A549 (cell line): Measurements from ENCODE around the gene SHC4. TPM values are rescaled to one million over a fixed set of nuclear protein-coding genes. Genes with fewer than 3 reads are reported as not detected.

Source experiments
- ATAC-seq, 2 experiments: fragments of 200-7000 bp in 1 of 2; fragments of >200 bp in 1 of 2; cut with Nextera tagmentation in 1 of 2; cut with Tn5 transposase in 1 of 2; 3 replicates each; pipeline versions ENCODE4 v1.8.0 to v1.9.1; 2018 to 2020; ENCODE audit warnings: mild to moderate bottlenecking in 1 of 2, moderate library complexity in 1 of 2
- CTCF ChIA-PET: fragments of 300-600 bp; sonication (Branson Sonifier 250); formaldehyde crosslinking; extraction: SDS; loops from one replicate; lab custom pipeline; 2021; ENCODE audit warnings: antibody characterized with exemption, inconsistent platforms; lab: Yijun Ruan, JAX
- POLR2A ChIA-PET: fragments of 350-600 bp; formaldehyde crosslinking; extraction: SDS; loops from one replicate; lab custom pipeline; 2021; ENCODE audit warnings: antibody characterized with exemption, inconsistent platforms; lab: Yijun Ruan, JAX
- DNase-seq, 2 experiments: peaks; one replicate each; pipeline versions ENCODE4 v3.0.0 to v3.0.0-alpha.2; 2011 to 2016; ENCODE audit warnings: low read depth in 1 of 2, low spot score in 1 of 2
- FAIRE-seq: peaks from 2 replicates; lab custom pipeline; 2011; peaks lifted over from hg19 to GRCh38; lab: Jason Lieb, UNC
- H3K27ac ChIP-seq, 2 experiments: fragments of >200 bp; sonication (Bioruptor Twin); formaldehyde crosslinking; 3 replicates each; pipeline ENCODE4 v1.5.1; 2016 to 2017
- H3K4me1 ChIP-seq: fragments of >200 bp; sonication (Bioruptor Twin); formaldehyde crosslinking; 3 replicates; pipeline ENCODE4 v1.6.1; 2016
- H3K4me2 ChIP-seq: fragments of >200 bp; sonication (Bioruptor Twin); formaldehyde crosslinking; 3 replicates; pipeline ENCODE4 v1.6.1; 2016
- H3K4me3 ChIP-seq: fragments of >200 bp; sonication (Bioruptor Twin); formaldehyde crosslinking; 3 replicates; pipeline ENCODE4 v1.5.1; 2016
- H3K9me3 ChIP-seq: fragments of >200 bp; sonication (Bioruptor Twin); formaldehyde crosslinking; 3 replicates; pipeline ENCODE4 v1.6.1; 2016
- BCL3 ChIP-seq: fragments of >200 bp; sonication (Bioruptor Twin); formaldehyde crosslinking; IDR thresholded peaks from 3 replicates; pipeline ENCODE4 v1.6.1; 2016
- CBX2 ChIP-seq: fragments of 200-600 bp; sonication (generic); IDR thresholded peaks from 2 replicates; pipeline ENCODE4 v1.6.1; 2016; ENCODE audit warnings: low read depth, mild to moderate bottlenecking, borderline replicate concordance
- CBX8 ChIP-seq: fragments of 200-600 bp; sonication (generic); IDR thresholded peaks from 2 replicates; pipeline ENCODE4 v1.6.1; 2016
- CEBPB ChIP-seq, 2 experiments: fragments of >200 bp in 1 of 2; sonication (Bioruptor Twin) in 1 of 2; formaldehyde crosslinking in 1 of 2; IDR thresholded peaks; 2 replicates each; pipeline ENCODE4 v1.6.1; 2012 to 2016
- CHD4 ChIP-seq: fragments of 200-600 bp; sonication (generic); IDR thresholded peaks from 2 replicates; pipeline ENCODE4 v1.6.1; 2016; ENCODE audit warnings: antibody characterized with exemption, mild to moderate bottlenecking, borderline replicate concordance
- ELK1 ChIP-seq: fragments of 150-350 bp; IDR thresholded peaks from 2 replicates; pipeline ENCODE4 v1.6.1; 2014; ENCODE audit warnings: low read depth, mild to moderate bottlenecking, low read length
- ESRRA ChIP-seq: fragments of 150-350 bp; IDR thresholded peaks from 2 replicates; pipeline ENCODE4 v1.6.1; 2014; ENCODE audit warnings: mild to moderate bottlenecking, low read length, borderline replicate concordance
- FOSL2 ChIP-seq, 2 experiments: fragments of 450-650 bp in 1 of 2; fragments of >200 bp in 1 of 2; sonication (Bioruptor Twin) in 1 of 2; formaldehyde crosslinking; IDR thresholded peaks; 2 replicates each; pipeline versions ENCODE4 v1.5.0 to v1.6.1; 2016 to 2020; ENCODE audit warnings: mild to moderate bottlenecking in 1 of 2, moderate library complexity in 1 of 2
- HDAC2 ChIP-seq: fragments of 200-600 bp; sonication (generic); IDR thresholded peaks from 2 replicates; pipeline ENCODE4 v1.6.1; 2016
- HEYL ChIP-seq: fragments of 250-450 bp; sonication (Bioruptor Pico); IDR thresholded peaks from 2 replicates; pipeline ENCODE4 v1.8.0; 2021; ENCODE audit warnings: mild to moderate bottlenecking, moderate library complexity
- HOXA7 ChIP-seq: fragments of 250-450 bp; sonication (Bioruptor Pico); IDR thresholded peaks from 2 replicates; pipeline ENCODE4 v1.5.0; 2020; ENCODE audit warnings: mild to moderate bottlenecking, moderate library complexity
- JUN ChIP-seq, 2 experiments: fragments of >200 bp; sonication (Bioruptor Twin); formaldehyde crosslinking; IDR thresholded peaks; 2 replicates in 1 of 2; 3 replicates in 1 of 2; pipeline ENCODE4 v1.6.1; 2016 to 2017
- JUNB ChIP-seq: fragments of >200 bp; sonication (Bioruptor Twin); formaldehyde crosslinking; IDR thresholded peaks from 2 replicates; pipeline ENCODE4 v1.6.1; 2016
- KDM5A ChIP-seq: fragments of 200-600 bp; sonication (generic); IDR thresholded peaks from 2 replicates; pipeline ENCODE4 v1.6.1; 2016; ENCODE audit warnings: antibody characterized with exemption, mild to moderate bottlenecking
- MAFK ChIP-seq: fragments of 450-650 bp; IDR thresholded peaks from 2 replicates; pipeline ENCODE4 v1.6.1; 2014; ENCODE audit not compliant: partially characterized antibody
- MAX ChIP-seq: IDR thresholded peaks from 2 replicates; pipeline ENCODE4 v1.6.1; 2012
- MYC ChIP-seq: IDR thresholded peaks from 2 replicates; pipeline ENCODE4 v1.6.1; 2012; ENCODE audit warnings: mild to moderate bottlenecking, inconsistent platforms, low read length, improper control_type of control experiment, borderline replicate concordance
- NFE2L2 ChIP-seq: fragments of 150-350 bp; conservative IDR thresholded peaks from 2 replicates; pipeline ENCODE4 v1.6.1; 2014; ENCODE audit warnings: low read length
- NR3C1 ChIP-seq: fragments of >200 bp; sonication (Bioruptor Twin); formaldehyde crosslinking; IDR thresholded peaks from 3 replicates; pipeline ENCODE4 v1.6.1; 2017
- POLR2A ChIP-seq: IDR thresholded peaks from 2 replicates; pipeline ENCODE4 v1.6.1; 2012; ENCODE audit warnings: mild to moderate bottlenecking, low read length
- POLR2AphosphoS2 ChIP-seq: conservative IDR thresholded peaks from 2 replicates; pipeline ENCODE4 v1.6.1; 2012; ENCODE audit warnings: low read length, improper control_type of control experiment, inconsistent platforms
- RNF2 ChIP-seq: fragments of 200-600 bp; sonication (generic); IDR thresholded peaks from 2 replicates; pipeline ENCODE4 v1.6.1; 2016; ENCODE audit warnings: low read depth, mild to moderate bottlenecking, antibody characterized with exemption, moderate library complexity, borderline replicate concordance
- SMC3 ChIP-seq: fragments of >200 bp; sonication (Bioruptor Twin); formaldehyde crosslinking; IDR thresholded peaks from 3 replicates; pipeline ENCODE4 v1.6.1; 2018; ENCODE audit warnings: inconsistent platforms
- ZC3H11A ChIP-seq: fragments of 450-650 bp; IDR thresholded peaks from 2 replicates; pipeline ENCODE4 v1.6.1; 2014; ENCODE audit warnings: antibody characterized with exemption, mild to moderate bottlenecking
- ZNF302 ChIP-seq: fragments of 250-450 bp; sonication (Bioruptor Pico); IDR thresholded peaks from 2 replicates; pipeline ENCODE4 v1.9.0; 2021; ENCODE audit warnings: inconsistent platforms, mild to moderate bottlenecking, moderate library complexity
- WGBS: methylation state at CpG from one replicate; pipeline ENCODE4 v1.1.6; 2017; ENCODE audit errors: missing lambda C conversion rate; 5-methylcytosine and 5-hydroxymethylcytosine counted together
- polyA plus RNA-seq, 4 experiments: library from polyadenylated mRNA; depleted of rRNA in 3 of 4; stranded (reverse); fragments of >200 nt; fragmentation: RNase III in 1 of 4; extraction: RNeasy Plus Mini Kit Qiagen cat#74134 plus additional on column Dnase treatment in 1 of 4; gene quantifications; 2 replicates in 3 of 4; 3 replicates in 1 of 4; pipeline ENCODE4 v1.2.3, GENCODE V29; 2011 to 2017
- TF ChIP-seq, protein P1 (sequence below): fragments of 200-600 bp; sonication (generic); IDR thresholded peaks from 2 replicates; pipeline ENCODE4 v1.6.1; 2016; ENCODE audit warnings: antibody characterized with exemption, mild to moderate bottlenecking, moderate library complexity
- TF ChIP-seq, protein P2 (sequence below): fragments of 250-450 bp; sonication (Bioruptor Pico); IDR thresholded peaks from 2 replicates; pipeline ENCODE4 v1.5.0; 2021; ENCODE audit warnings: mild to moderate bottlenecking, moderate library complexity, borderline replicate concordance

SHC4 gene
- polyA plus RNA-seq, 2 of the 4 experiments (the other 2 are of a cell fraction): 0.08 to 0.16 TPM

- ATAC-seq (peak; percentile 66 to 71), FAIRE-seq (no peak), DNase-seq (no peak)
- POLR2A ChIA-PET: interaction anchor here (1.5 to 2.4 kb wide), 2 partner anchors 13 to 85 kb away, joined by 9 to 16 read pairs; partner anchors contain the start of gene EID1
- CTCF ChIA-PET: interaction anchor here (0.9 to 6.8 kb wide), 8 partner anchors 15 to 601 kb away, joined by 3 to 144 read pairs (median 4); no protein-coding TSS in a partner anchor
- TF ChIP-seq MAX (no peak), NFE2L2 (no peak), CHD4 (no peak), FOSL2 (IDR thresholded peaks at IDR 0.05) (no peak), FOSL2 (CRISPR knock-in tag; IDR thresholded peaks at IDR 0.05) (no peak), MYC (no peak), POLR2A (no peak), KDM5A (no peak), CEBPB (IDR thresholded peaks at IDR 0.05) (no peak), HOXA7 (CRISPR knock-in tag) (no peak), HEYL (no peak)
- no peaks in the 10 kb centered on the region for H3K9me3 ChIP-seq
- H3K4me3 ChIP-seq: peak overlapping the region; percentile 52
- H3K27ac ChIP-seq: peak overlapping the region; percentile 49 to 75; a peak in 5 of 6 replicates
- peak overlapping the region; percentile 92 for H3K4me2 ChIP-seq
- 35% methylated on average over 22 of the region's 54 CpGs for WGBS
- H3K4me1 ChIP-seq: no peaks in the 10 kb centered on the region
Measured at GRCh38 chr15:48962662-48963523, 826 bp downstream of the SHC4 start.

DNA sequence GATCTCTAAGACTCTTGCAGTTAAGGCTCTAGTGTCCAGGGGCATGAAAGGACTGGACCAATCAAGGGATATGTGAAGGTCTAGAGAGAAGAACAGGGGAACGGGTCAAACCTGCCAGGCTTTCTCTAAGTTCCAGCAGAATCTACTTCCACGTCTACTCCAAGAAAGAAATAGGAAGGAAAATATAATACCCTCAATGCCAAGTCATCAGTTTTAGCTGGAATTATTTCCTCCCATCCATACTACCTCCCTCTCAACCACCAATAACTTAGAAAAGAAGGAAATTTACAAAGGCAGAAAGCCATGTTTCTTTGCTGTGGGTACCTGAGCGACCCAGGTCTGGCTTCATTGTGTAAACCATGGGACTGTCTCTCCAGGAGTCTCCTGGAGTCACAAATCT is 7.8 kb downstream of the SHC4 start:
- peak; percentile 13 for TF ChIP-seq MAFK
- no peak for TF ChIP-seq ZC3H11A
- FAIRE-seq (no peak), DNase-seq (no peak), ATAC-seq (no peak)
- no peaks in the 10 kb centered on the region for H3K4me1 ChIP-seq
- H3K27ac ChIP-seq: no peak overlapping the region
- no peak overlapping the region for H3K4me2 ChIP-seq
- WGBS: 44% methylated on average over 3 of the region's 3 CpGs
- CTCF ChIA-PET: no interaction called here
- POLR2A ChIA-PET: no interaction called here
- no peak overlapping the region for H3K4me3 ChIP-seq
- H3K9me3 ChIP-seq: no peaks in the 10 kb centered on the region

GRCh38 chr15:48955370-48955769 is 8.3 kb downstream of the SHC4 start:
- Histone ChIP-seq H3K4me2 (no peak overlapping the region), H3K4me1 (no peaks in the 10 kb centered on the region), H3K27ac (no peak overlapping the region), H3K4me3 (no peak overlapping the region), H3K9me3 (no peaks in the 10 kb centered on the region)
- ChIA-PET CTCF (no interaction called here), POLR2A (no interaction called here)
- WGBS: 84% methylated on average over 4 of the region's 4 CpGs
- DNase-seq (no peak), ATAC-seq (no peak), FAIRE-seq (no peak)
- TF ChIP-seq ESRRA (no peak), NR3C1 (no peak), CHD4 (no peak), JUN (IDR thresholded peaks at IDR 0.05) (no peak), ELK1 (no peak), JUNB (no peak), ZNF302 (CRISPR knock-in tag) (no peak), POLR2AphosphoS2 (no peak), RNF2 (no peak), BCL3 (no peak), SMC3 (no peak), CBX8 (no peak), CBX2 (no peak), HDAC2 (no peak)
- TF ChIP-seq, protein P1, sequence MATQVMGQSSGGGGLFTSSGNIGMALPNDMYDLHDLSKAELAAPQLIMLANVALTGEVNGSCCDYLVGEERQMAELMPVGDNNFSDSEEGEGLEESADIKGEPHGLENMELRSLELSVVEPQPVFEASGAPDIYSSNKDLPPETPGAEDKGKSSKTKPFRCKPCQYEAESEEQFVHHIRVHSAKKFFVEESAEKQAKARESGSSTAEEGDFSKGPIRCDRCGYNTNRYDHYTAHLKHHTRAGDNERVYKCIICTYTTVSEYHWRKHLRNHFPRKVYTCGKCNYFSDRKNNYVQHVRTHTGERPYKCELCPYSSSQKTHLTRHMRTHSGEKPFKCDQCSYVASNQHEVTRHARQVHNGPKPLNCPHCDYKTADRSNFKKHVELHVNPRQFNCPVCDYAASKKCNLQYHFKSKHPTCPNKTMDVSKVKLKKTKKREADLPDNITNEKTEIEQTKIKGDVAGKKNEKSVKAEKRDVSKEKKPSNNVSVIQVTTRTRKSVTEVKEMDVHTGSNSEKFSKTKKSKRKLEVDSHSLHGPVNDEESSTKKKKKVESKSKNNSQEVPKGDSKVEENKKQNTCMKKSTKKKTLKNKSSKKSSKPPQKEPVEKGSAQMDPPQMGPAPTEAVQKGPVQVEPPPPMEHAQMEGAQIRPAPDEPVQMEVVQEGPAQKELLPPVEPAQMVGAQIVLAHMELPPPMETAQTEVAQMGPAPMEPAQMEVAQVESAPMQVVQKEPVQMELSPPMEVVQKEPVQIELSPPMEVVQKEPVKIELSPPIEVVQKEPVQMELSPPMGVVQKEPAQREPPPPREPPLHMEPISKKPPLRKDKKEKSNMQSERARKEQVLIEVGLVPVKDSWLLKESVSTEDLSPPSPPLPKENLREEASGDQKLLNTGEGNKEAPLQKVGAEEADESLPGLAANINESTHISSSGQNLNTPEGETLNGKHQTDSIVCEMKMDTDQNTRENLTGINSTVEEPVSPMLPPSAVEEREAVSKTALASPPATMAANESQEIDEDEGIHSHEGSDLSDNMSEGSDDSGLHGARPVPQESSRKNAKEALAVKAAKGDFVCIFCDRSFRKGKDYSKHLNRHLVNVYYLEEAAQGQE: no peak
- TF ChIP-seq, protein P2, sequence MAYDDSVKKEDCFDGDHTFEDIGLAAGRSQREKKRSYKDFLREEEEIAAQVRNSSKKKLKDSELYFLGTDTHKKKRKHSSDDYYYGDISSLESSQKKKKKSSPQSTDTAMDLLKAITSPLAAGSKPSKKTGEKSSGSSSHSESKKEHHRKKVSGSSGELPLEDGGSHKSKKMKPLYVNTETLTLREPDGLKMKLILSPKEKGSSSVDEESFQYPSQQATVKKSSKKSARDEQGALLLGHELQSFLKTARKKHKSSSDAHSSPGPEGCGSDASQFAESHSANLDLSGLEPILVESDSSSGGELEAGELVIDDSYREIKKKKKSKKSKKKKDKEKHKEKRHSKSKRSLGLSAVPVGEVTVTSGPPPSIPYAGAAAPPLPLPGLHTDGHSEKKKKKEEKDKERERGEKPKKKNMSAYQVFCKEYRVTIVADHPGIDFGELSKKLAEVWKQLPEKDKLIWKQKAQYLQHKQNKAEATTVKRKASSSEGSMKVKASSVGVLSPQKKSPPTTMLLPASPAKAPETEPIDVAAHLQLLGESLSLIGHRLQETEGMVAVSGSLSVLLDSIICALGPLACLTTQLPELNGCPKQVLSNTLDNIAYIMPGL (CRISPR knock-in tag): no peak
